ENCODE data around the gene ZNF296.

ZNF296 gene

GRCh38 chr19:45118106-45118505, 41.8 kb upstream of the ZNF296 start:
- Histone ChIP-seq H3K4me3 (no peak overlapping the region), H3K27ac (no peak overlapping the region)
- no peak for TF ChIP-seq CTCF (IDR thresholded peaks at IDR 0.05)
- no peak for DNase-seq (ENCODE audit: low spot score)

GRCh38 chr19:45117671-45118070, 41.4 kb upstream of the ZNF296 start:
- no peak overlapping the region for H3K27ac ChIP-seq
- H3K4me3 ChIP-seq, result no peak overlapping the region
- no peak for DNase-seq (ENCODE audit: low spot score)
- TF ChIP-seq CTCF (IDR thresholded peaks at IDR 0.05), result no peak

GRCh38 chr19:45117167-45117594, 40.9 kb upstream of the ZNF296 start:
- H3K4me3 ChIP-seq, result no peak overlapping the region
- no peak for TF ChIP-seq CTCF (IDR thresholded peaks at IDR 0.05)
- no peak for DNase-seq (ENCODE audit: low spot score)
- no peak overlapping the region for H3K27ac ChIP-seq

- DNase-seq (ENCODE audit: low spot score), result no peak
- no peak overlapping the region for H3K27ac ChIP-seq
- TF ChIP-seq CTCF (IDR thresholded peaks at IDR 0.05), result no peak
Observed at GRCh38 chr19:45115809-45116615, 39.7 kb upstream of the ZNF296 start.

GRCh38 chr19:45114116-45114515, 37.8 kb upstream of the ZNF296 start:
- TF ChIP-seq CTCF (IDR thresholded peaks at IDR 0.05), result no peak
- no peak for DNase-seq (ENCODE audit: low spot score)
- Histone ChIP-seq H3K27ac (no peak overlapping the region), H3K4me3 (no peak overlapping the region)

More at GRCh38 chr19:45115809-45116615, 39.7 kb upstream of the ZNF296 start:
- H3K4me3 ChIP-seq, result no peak overlapping the region

- H3K27ac ChIP-seq, result no peak overlapping the region
- no peak overlapping the region for H3K4me3 ChIP-seq
- no peak for DNase-seq (ENCODE audit: low spot score)
- no peak for TF ChIP-seq CTCF (IDR thresholded peaks at IDR 0.05)
Observed at GRCh38 chr19:45113628-45114027, 37.4 kb upstream of the ZNF296 start.

Data from coronary artery (tissue), 2 donors.